HCT116 (cell line): Measurements from ENCODE around the gene TAL1. TPM values are rescaled to one million over a fixed set of nuclear protein-coding genes. Genes with fewer than 3 reads are reported as not detected.

ENCODE experiments used
- ATAC-seq: fragments of 200-7000 bp; cut with Tn5 transposase; 2 replicates; pipeline ENCODE4 v1.9.1; 2020; ENCODE audit warnings: mild to moderate bottlenecking, moderate library complexity
- BruUV-seq: library from RNA; stranded (reverse); fragments of 400-500 nt; replicated peaks from 2 replicates; lab custom pipeline; 2021; lab: Mats Ljungman, UMichigan
- CTCF ChIA-PET: fragments of 300-600 bp; sonication (Branson Sonifier 250); formaldehyde crosslinking; loops from one replicate; lab custom pipeline; 2021; ENCODE audit warnings: antibody characterized with exemption; lab: Charles Lee
- POLR2A ChIA-PET: fragments of 300-600, 350-600 bp; sonication (Branson Sonifier 250); formaldehyde crosslinking; loops from one replicate; lab custom pipeline; 2021; ENCODE audit warnings: antibody characterized with exemption; lab: Charles Lee
- RAD21 ChIA-PET, 2 experiments: fragments of 300-600 bp; sonication (Branson Sonifier 250); formaldehyde crosslinking; loops; one replicate each; lab custom pipeline; 2023; ENCODE audit warnings: low total read pairs in 2 of 2; ENCODE audit not compliant: uncharacterized antibody in 2 of 2, unreplicated experiment in 2 of 2, low non-redundant PET in 1 of 2; lab: Charles Lee
- DNase-seq: peaks from one replicate; pipeline ENCODE4 v3.0.0-alpha.2; 2010; ENCODE audit warnings: low read depth, low spot score
- H2AFZ ChIP-seq: fragments of 200-600 bp; shearing (Covaris generic), sonication (generic); 2 replicates; pipeline ENCODE4 v1.6.1; 2017; ENCODE audit warnings: low read depth, mixed run types, mixed read lengths, antibody characterized with exemption, low read length; ENCODE audit not compliant: poor library complexity, severe bottlenecking
- H3K27ac ChIP-seq: 2 replicates; pipeline ENCODE4 v1.5.1; 2012; ENCODE audit warnings: low read depth, low read length
- H3K27me3 ChIP-seq: fragments of 200-600 bp; sonication (generic); 2 replicates; pipeline ENCODE4 v1.6.1; 2016; ENCODE audit warnings: mixed run types, low read length, mixed read lengths; ENCODE audit not compliant: insufficient read depth
- H3K36me3 ChIP-seq, 2 experiments: fragments of 200-500 bp in 1 of 2; fragments of 200-600 bp in 1 of 2; sonication (Bioruptor generic) in 1 of 2; sonication (generic) in 1 of 2; 2 replicates each; pipeline versions ENCODE4 v1.5.1 to v1.6.1; 2014 to 2016; ENCODE audit warnings: low read length in 2 of 2, inconsistent platforms in 1 of 2, mixed read lengths in 1 of 2, mixed run types in 1 of 2; ENCODE audit not compliant: insufficient read depth in 2 of 2, control insufficient read depth in 1 of 2
- H3K4me1 ChIP-seq, 2 experiments: fragments of 200-600 bp in 1 of 2; sonication (generic) in 1 of 2; 2 replicates each; pipeline versions ENCODE4 v1.5.1 to v1.6.1; 2012 to 2017; ENCODE audit warnings: low read length in 2 of 2, inconsistent platforms in 1 of 2, mild to moderate bottlenecking in 1 of 2, mixed read lengths in 1 of 2, mixed run types in 1 of 2, moderate library complexity in 1 of 2; ENCODE audit not compliant: insufficient read depth in 2 of 2, control insufficient read depth in 1 of 2
- H3K4me2 ChIP-seq: fragments of 200-600 bp; sonication (generic); 2 replicates; pipeline ENCODE4 v1.6.1; 2017; ENCODE audit warnings: mixed run types, low read length, mixed read lengths
- H3K4me3 ChIP-seq, 2 experiments: fragments of 200-600 bp in 1 of 2; sonication (generic) in 1 of 2; replicated peaks in 1 of 2; 2 replicates each; pipeline ENCODE4 v1.5.1; 2011 to 2016; ENCODE audit warnings: low read length in 2 of 2, control low read depth in 1 of 2, low read depth in 1 of 2, mild to moderate bottlenecking in 1 of 2, mixed read lengths in 1 of 2, mixed run types in 1 of 2
- H3K79me2 ChIP-seq: fragments of 200-600 bp; sonication (generic); 2 replicates; pipeline ENCODE4 v1.6.1; 2017; ENCODE audit warnings: mild to moderate bottlenecking, mixed run types, low read length, moderate library complexity, mixed read lengths; ENCODE audit not compliant: insufficient read depth
- H3K9ac ChIP-seq: fragments of 200-600 bp; sonication (generic); 2 replicates; pipeline ENCODE4 v1.6.1; 2016; ENCODE audit warnings: low read length, mixed read lengths
- H3K9me2 ChIP-seq: fragments of 200-600 bp; sonication (generic), shearing (Covaris generic); 2 replicates; pipeline ENCODE4 v1.6.1; 2017; ENCODE audit warnings: mixed run types, mild to moderate bottlenecking, moderate library complexity; ENCODE audit not compliant: insufficient read depth
- H3K9me3 ChIP-seq, 2 experiments: fragments of 200-500 bp in 1 of 2; fragments of 200-600 bp in 1 of 2; sonication (Bioruptor generic) in 1 of 2; sonication (generic) in 1 of 2; 2 replicates each; pipeline ENCODE4 v1.6.1; 2014 to 2017; ENCODE audit warnings: low read length in 2 of 2, mixed read lengths in 2 of 2, inconsistent platforms in 1 of 2, low read depth in 1 of 2, mild to moderate bottlenecking in 1 of 2, mixed run types in 1 of 2, moderate library complexity in 1 of 2; ENCODE audit not compliant: control insufficient read depth in 1 of 2, insufficient read depth in 1 of 2
- H4K20me1 ChIP-seq: fragments of 200-600 bp; sonication (generic), shearing (Covaris generic); 2 replicates; pipeline ENCODE4 v1.6.1; 2017; ENCODE audit warnings: mixed run types, mild to moderate bottlenecking, moderate library complexity; ENCODE audit not compliant: insufficient read depth
- CBX3 ChIP-seq: IDR thresholded peaks from 2 replicates; pipeline ENCODE4 v1.6.1; 2012; ENCODE audit warnings: low read depth
- EGR1 ChIP-seq: IDR thresholded peaks from 2 replicates; pipeline ENCODE4 v1.6.1; 2012; ENCODE audit warnings: low read depth
- EZH2 ChIP-seq: fragments of 200-600 bp; sonication (generic); IDR thresholded peaks from 2 replicates; pipeline ENCODE4 v1.6.1; 2017; ENCODE audit warnings: antibody characterized with exemption, mixed run types
- FOSL1 ChIP-seq: IDR thresholded peaks from 2 replicates; pipeline ENCODE4 v1.6.1; 2012; ENCODE audit warnings: low read depth
- RAD21 ChIP-seq: IDR thresholded peaks from 2 replicates; pipeline ENCODE4 v1.6.1; 2012; ENCODE audit warnings: low read depth, mild to moderate bottlenecking
- SIN3A ChIP-seq: IDR thresholded peaks from 2 replicates; pipeline ENCODE4 v1.6.1; 2012; ENCODE audit warnings: low read depth
- YY1 ChIP-seq: IDR thresholded peaks from 2 replicates; pipeline ENCODE4 v1.6.1; 2011; ENCODE audit warnings: low read length, low read depth, moderate library complexity, mild to moderate bottlenecking; ENCODE audit not compliant: insufficient replicate concordance; ENCODE audit errors: extremely low read depth
- ZFX ChIP-seq: fragments of 450-650 bp; IDR thresholded peaks from 2 replicates; pipeline ENCODE4 v1.6.1; 2017
- intact Hi-C: fragments of 100-400 bp; cut with micrococcal nuclease; formaldehyde crosslinking; loops from 2 replicates; pipeline ENCODE4 v1.10.0; 2022
- total RNA-seq: library from RNA; stranded (reverse); gene quantifications from one replicate; pipeline ENCODE4 v1.2.1, GENCODE V29; 2021; ENCODE audit not compliant: unreplicated experiment
- TF ChIP-seq, protein P1 (sequence below), 3 experiments: fragments of 200-600 bp in 1 of 3; sonication (generic) in 1 of 3; IDR thresholded peaks in 2 of 3; conservative IDR thresholded peaks in 1 of 3; 2 replicates each; pipeline ENCODE4 v1.5.1; 2012 to 2017; ENCODE audit warnings: low read depth in 2 of 3, low read length in 2 of 3, antibody characterized with exemption in 1 of 3, borderline replicate concordance in 1 of 3, control low read depth in 1 of 3, mild to moderate bottlenecking in 1 of 3, mixed read lengths in 1 of 3, mixed run types in 1 of 3, moderate library complexity in 1 of 3; ENCODE audit not compliant: insufficient read depth in 1 of 3
- TF ChIP-seq, protein P2 (sequence below): IDR thresholded peaks from 2 replicates; pipeline ENCODE4 v1.6.1; 2012
- TF ChIP-seq, protein P3 (sequence below): IDR thresholded peaks from 2 replicates; pipeline ENCODE4 v1.6.1; 2012; ENCODE audit warnings: low read depth
- TF ChIP-seq, protein P4 (sequence below): IDR thresholded peaks from 2 replicates; pipeline ENCODE4 v1.6.1; 2011; ENCODE audit warnings: mild to moderate bottlenecking, low read length, moderate library complexity; ENCODE audit not compliant: insufficient replicate concordance; ENCODE audit errors: extremely low read depth

Gene TAL1
- total RNA-seq, 1 experiment from 2014 or later: 0.05 TPM

DNA sequence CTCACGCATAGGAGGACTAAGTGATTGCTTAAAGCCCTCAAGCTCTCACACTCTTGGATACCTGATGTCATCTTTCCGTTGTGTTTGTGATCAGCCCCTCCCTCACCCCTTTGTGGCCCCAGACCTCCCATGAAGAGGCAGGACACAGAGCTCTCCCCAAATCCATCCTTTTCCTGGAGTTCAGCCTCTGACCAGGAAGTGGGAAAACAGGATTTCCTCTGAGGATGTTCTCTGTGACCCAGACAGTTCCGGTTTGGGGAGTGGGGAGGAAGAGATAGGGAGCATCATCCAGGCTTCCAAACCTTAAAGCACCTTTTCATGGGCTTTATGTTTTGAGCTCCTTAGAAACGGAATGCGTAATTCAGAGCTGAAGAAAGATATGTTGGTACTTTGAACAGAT is 11.9 kb upstream of the TAL1 start:
- Histone ChIP-seq H3K27ac (no peak overlapping the region), H3K9me3 (no peaks in the 10 kb centered on the region)
- TF ChIP-seq, protein P1, sequence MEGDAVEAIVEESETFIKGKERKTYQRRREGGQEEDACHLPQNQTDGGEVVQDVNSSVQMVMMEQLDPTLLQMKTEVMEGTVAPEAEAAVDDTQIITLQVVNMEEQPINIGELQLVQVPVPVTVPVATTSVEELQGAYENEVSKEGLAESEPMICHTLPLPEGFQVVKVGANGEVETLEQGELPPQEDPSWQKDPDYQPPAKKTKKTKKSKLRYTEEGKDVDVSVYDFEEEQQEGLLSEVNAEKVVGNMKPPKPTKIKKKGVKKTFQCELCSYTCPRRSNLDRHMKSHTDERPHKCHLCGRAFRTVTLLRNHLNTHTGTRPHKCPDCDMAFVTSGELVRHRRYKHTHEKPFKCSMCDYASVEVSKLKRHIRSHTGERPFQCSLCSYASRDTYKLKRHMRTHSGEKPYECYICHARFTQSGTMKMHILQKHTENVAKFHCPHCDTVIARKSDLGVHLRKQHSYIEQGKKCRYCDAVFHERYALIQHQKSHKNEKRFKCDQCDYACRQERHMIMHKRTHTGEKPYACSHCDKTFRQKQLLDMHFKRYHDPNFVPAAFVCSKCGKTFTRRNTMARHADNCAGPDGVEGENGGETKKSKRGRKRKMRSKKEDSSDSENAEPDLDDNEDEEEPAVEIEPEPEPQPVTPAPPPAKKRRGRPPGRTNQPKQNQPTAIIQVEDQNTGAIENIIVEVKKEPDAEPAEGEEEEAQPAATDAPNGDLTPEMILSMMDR (IDR thresholded peaks at IDR 0.05 in 2 of 3, conservative IDR thresholded peaks at IDR 0.05 in 1 of 3; ENCODE audit: borderline replicate concordance in 1 of 3, insufficient read depth in 1 of 3, low read depth in 2 of 3, low read length in 2 of 3): no peak
- no peak for TF ChIP-seq EGR1
- TF ChIP-seq CBX3: no peak
- TF ChIP-seq FOSL1: no peak
- TF ChIP-seq EZH2: no peak
- TF ChIP-seq, protein P2, sequence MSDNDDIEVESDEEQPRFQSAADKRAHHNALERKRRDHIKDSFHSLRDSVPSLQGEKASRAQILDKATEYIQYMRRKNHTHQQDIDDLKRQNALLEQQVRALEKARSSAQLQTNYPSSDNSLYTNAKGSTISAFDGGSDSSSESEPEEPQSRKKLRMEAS: no peak
- TF ChIP-seq, protein P3, sequence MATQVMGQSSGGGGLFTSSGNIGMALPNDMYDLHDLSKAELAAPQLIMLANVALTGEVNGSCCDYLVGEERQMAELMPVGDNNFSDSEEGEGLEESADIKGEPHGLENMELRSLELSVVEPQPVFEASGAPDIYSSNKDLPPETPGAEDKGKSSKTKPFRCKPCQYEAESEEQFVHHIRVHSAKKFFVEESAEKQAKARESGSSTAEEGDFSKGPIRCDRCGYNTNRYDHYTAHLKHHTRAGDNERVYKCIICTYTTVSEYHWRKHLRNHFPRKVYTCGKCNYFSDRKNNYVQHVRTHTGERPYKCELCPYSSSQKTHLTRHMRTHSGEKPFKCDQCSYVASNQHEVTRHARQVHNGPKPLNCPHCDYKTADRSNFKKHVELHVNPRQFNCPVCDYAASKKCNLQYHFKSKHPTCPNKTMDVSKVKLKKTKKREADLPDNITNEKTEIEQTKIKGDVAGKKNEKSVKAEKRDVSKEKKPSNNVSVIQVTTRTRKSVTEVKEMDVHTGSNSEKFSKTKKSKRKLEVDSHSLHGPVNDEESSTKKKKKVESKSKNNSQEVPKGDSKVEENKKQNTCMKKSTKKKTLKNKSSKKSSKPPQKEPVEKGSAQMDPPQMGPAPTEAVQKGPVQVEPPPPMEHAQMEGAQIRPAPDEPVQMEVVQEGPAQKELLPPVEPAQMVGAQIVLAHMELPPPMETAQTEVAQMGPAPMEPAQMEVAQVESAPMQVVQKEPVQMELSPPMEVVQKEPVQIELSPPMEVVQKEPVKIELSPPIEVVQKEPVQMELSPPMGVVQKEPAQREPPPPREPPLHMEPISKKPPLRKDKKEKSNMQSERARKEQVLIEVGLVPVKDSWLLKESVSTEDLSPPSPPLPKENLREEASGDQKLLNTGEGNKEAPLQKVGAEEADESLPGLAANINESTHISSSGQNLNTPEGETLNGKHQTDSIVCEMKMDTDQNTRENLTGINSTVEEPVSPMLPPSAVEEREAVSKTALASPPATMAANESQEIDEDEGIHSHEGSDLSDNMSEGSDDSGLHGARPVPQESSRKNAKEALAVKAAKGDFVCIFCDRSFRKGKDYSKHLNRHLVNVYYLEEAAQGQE: no peak
- no peak for TF ChIP-seq YY1
- TF ChIP-seq RAD21: no peak
- no peak for TF ChIP-seq SIN3A
- TF ChIP-seq, protein P4, sequence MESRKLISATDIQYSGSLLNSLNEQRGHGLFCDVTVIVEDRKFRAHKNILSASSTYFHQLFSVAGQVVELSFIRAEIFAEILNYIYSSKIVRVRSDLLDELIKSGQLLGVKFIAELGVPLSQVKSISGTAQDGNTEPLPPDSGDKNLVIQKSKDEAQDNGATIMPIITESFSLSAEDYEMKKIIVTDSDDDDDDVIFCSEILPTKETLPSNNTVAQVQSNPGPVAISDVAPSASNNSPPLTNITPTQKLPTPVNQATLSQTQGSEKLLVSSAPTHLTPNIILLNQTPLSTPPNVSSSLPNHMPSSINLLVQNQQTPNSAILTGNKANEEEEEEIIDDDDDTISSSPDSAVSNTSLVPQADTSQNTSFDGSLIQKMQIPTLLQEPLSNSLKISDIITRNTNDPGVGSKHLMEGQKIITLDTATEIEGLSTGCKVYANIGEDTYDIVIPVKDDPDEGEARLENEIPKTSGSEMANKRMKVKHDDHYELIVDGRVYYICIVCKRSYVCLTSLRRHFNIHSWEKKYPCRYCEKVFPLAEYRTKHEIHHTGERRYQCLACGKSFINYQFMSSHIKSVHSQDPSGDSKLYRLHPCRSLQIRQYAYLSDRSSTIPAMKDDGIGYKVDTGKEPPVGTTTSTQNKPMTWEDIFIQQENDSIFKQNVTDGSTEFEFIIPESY: no peak
- no peak for TF ChIP-seq ZFX
- TF ChIP-seq, all 23 proteins: peak for 0
- POLR2A ChIA-PET: no interaction called here
- no peaks in the 10 kb centered on the region for H3K36me3 ChIP-seq
- no peak overlapping the region for H2AFZ ChIP-seq
- H3K4me3 ChIP-seq: no peak overlapping the region
- RAD21 ChIA-PET: no interaction called here
- no peaks in the 10 kb centered on the region for H4K20me1 ChIP-seq
- CTCF ChIA-PET: no interaction called here
- H3K9ac ChIP-seq: no peak overlapping the region
- H3K79me2 ChIP-seq: no peaks in the 10 kb centered on the region
- H3K4me2 ChIP-seq: no peak overlapping the region
- H3K27me3 ChIP-seq: no peaks in the 10 kb centered on the region
- intact Hi-C loops: no loop called here
- DNase-seq (no peak), ATAC-seq (no peak)
- H3K4me1 ChIP-seq: no peaks in the 10 kb centered on the region
- BruUV-seq: no TSS peak
- H3K9me2 ChIP-seq: no peaks in the 10 kb centered on the region
